ENCODE measurements around the gene DSN1.

- no peak for TF ChIP-seq POLR2A (IDR thresholded peaks at IDR 0.05; ENCODE audit: low read depth, low read length)
- TF ChIP-seq CTCF (IDR thresholded peaks at IDR 0.05; ENCODE audit: extremely low read depth in 1 of 2, insufficient read depth in 1 of 2, low read depth in 1 of 2, low read length in 2 of 2), result no peak
These were observed 43.9 kb upstream of the DSN1 start for GRCh38 chr20:36817496-36817895.
